ENCODE measurements around the gene SEC11A.
"Not testable (repeated sequence)": the region's sequence is repeated elsewhere in the genome, so short reads cannot be mapped to it uniquely, and the experiment has no call there.

Gene SEC11A

GRCh38 chr15:84716036-84716732, at the start of gene SEC11A:
TSS of gene SEC11A (minus strand) at chr15:84716139. CDS start at chr15:84716075, 64 bp downstream.
- peak; percentile 98 for DNase-seq

DNA sequence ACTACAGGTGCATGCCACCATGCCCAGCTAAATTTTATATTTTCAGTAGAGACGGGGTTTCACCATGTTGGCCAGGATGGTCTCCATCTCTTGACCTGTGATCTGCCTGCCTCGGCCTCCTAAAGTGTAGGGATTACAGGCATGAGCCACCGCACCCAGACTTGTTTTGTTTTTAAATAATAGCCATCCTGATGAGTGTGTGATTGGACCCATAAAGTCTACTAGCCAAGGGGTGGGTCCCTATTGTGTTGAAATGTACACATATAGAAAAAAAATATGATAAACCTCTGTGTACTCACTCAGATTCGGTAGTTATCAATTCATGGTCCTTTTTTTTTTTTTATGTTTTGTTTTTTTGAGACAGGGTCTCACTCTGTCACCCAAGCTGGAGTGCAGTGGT, 49.7 kb upstream of the SEC11A start:
- DNase-seq: no peak

DNA sequence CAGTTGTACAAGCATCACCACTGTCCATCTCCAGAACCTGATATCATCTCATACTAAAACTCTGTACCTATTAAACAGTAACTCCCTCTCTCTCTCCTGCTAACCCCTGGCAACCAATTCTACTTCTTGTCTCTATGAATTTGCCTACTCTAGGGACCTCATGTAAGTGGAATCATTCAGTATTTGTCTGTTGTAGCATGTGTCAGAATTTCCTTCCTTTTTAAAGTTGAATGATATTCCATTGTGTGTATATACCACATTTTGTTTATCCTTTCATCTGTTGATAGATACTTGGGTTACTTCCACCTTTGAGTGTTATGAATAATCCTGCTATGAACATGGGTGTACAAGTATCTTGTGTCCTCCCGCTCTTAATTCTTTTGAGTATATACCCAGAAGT, 49.0 kb upstream of the SEC11A start:
- no peak for DNase-seq

- no peak for DNase-seq
Measured at GRCh38 chr15:84764585-84764984, 48.6 kb upstream of the SEC11A start.

DNA sequence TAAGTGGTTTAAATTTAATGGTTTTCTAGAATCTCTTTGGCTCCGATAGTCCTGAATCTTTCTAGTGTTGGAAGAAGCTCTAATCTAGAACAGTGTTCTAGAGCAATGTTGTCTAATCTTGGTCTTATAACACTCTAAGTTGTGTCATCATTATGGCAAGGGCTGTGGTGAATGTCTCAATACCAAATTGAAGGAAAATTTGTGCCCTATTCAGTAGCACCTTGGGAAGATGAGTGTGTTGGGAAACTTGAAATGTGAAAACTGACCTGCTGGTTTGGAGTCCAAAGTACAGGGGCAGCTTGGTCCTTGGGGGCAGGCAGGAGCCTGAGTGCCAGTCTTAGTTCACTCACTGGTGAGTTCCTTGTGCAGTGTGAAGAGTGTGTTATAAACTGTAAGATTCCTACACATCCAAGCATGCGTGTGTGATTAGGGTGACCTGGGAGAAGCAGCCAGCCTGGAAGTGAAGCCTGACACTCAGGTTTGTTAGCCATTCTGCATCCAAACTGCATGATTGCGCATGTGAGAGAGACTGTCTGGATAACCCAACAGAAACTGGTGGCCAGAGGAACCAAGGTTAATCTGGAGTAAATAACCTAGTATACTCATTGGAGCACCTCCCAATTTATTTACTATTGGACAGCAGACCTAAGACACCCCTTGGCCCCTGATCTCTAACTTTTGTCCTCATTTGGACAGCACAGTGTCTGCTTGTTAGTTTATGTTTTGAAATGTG, 47.1 kb upstream of the SEC11A start:
- DNase-seq: no peak

- DNase-seq: peak; percentile 17
Measured at GRCh38 chr15:84761607-84762131, 45.7 kb upstream of the SEC11A start.

DNA sequence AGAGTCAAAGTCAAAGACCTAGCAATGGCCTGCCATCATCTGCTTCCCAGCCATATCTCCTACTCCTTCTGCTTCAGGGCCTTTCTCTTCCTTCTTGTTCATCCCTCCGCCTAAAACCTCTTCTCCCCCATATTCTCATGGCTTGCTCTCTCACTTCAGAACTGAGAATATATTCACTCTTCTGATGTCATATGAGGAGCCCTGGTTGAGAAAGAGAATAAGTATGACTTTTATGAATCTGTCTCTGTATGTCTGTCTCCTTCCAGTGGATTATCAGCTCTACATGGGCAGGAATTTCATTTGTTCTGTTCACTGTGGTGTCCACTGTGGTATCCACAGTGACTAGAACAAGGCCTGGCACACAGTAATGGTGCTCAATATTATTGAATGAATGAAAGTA, 44.3 kb upstream of the SEC11A start:
- no peak for DNase-seq

DNA sequence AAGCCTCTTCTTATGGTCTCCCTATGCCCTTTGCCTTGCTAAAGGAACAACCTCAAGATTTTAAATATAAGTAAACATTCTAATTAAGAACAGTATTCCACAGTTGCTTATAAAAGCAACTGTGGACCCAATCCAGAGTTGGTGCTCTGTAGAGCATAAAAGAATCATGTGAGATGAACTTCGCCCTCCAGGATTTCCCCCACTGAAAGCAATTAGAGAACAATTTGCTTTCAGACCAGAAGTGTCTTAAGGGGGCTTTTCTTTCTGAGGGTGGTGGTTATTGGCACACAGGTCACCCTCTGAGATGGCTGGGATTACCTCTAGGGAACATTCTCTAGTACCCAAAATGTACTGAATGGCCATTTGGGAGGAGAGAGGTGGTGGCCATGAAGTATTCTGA, 43.1 kb upstream of the SEC11A start:
- no peak for DNase-seq

DNA sequence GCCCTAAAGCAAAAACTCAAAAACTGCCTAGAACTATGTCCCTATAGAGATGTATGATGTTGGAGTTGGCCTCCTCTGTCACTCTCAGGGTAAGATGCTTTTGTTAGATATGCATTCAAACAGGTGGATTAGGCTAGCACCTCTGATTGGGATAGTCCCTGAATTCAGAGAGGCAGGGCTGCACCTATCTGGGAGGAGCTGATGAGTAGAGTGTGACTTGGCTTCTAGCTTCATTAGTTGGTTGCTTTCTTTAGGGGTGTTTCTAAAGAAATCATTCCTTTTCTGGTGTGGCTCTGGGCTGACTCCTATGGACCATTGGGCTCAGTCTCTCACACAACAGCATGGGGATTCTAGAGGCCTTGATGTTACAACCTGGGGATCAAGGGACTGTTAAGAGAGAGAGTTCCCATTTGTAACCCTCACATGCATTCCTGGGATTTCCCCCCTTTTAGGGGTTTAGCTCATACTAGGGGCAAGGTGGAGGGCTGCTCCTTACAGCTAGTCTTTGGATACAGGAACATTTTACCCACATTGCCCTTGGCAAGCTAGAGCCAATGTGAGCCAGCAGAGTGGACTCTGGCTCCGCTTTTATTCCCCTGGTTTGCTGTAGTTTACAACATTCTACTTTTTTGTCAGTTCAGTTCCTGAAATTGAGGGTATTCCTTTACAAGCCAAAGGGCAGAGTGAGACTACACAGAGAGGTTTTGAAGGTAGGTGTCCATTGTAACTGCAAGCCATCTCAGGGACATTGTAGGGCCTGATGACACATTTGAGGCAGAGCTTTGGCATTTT, 40.0 kb upstream of the SEC11A start:
- no peak for DNase-seq

DNA sequence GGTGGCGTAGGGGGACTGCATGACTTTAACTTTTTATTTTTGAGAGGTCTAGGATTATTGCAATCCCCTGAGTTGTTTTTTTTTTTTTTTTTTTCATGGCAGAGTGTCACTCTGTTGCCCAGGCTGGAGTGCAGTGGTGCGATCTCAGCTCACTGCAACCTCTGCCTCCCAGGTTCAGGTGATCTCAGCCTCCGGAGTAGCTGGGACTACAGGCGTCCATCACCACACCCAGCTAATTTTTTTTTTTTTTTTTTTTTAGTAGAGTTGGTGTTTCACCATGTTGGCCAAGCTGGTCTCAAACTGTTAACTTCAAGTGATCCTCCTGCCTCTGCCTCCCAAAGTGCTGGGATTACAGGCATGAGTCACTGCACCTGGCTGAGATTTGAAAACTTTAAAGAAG, 39.0 kb upstream of the SEC11A start:
- DNase-seq: not testable (repeated sequence)

DNA sequence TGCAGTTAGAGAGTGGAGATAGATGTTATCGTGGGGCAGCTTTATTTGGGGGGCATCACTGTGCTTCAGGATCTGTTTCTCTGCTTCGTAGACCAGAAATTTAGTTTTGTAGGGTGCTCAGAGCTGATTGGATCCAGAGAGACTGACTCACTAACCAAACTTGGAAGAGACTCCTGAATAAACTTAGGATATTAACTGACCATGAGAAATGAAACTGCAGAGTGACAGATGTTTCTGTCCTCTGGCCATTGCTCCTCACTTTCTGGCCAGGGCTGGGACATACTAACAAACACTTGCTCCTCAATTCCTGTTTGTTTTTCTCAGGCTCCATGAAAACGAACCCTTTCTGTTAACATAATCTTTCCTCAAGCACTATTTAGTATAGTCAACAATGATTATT, 36.8 kb upstream of the SEC11A start:
- no peak for DNase-seq

DNA sequence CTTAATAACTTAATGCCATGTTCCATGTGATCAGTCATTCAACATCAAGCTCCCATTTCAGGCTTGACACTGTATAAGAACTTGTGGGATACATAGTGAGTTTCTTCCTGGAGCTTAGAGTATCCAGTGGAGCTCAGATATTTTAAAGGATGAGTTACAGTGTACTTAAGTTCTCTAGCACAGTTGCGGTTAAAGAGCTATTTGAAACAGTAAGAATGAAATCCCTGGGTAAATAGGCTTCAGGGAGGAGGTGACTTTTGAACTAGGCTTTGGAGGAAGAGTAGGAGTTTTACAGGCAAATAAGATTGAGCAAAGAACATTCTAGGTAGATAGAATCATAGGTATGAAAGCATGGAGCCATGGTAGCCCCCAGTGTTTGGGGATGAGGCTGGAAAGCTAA, 36.3 kb upstream of the SEC11A start:
- no peak for DNase-seq

- DNase-seq: not testable (repeated sequence)
Measured at GRCh38 chr15:84751721-84752120, 35.8 kb upstream of the SEC11A start.

- no peak for DNase-seq
Measured at GRCh38 chr15:84750583-84751092, 34.7 kb upstream of the SEC11A start.

- no peak for DNase-seq
Measured at GRCh38 chr15:84749111-84749991, 33.4 kb upstream of the SEC11A start.

GRCh38 chr15:84748274-84749110, 32.6 kb upstream of the SEC11A start, which contains the start of gene ZNF592:
TSS of gene ZNF592 (plus strand) at chr15:84748592. CDS start at chr15:84782676, 34,084 bp downstream.
- DNase-seq: peak; percentile 78

- DNase-seq: peak; percentile 73
Measured at GRCh38 chr15:84747416-84748273, 31.7 kb upstream of the SEC11A start.

DNA sequence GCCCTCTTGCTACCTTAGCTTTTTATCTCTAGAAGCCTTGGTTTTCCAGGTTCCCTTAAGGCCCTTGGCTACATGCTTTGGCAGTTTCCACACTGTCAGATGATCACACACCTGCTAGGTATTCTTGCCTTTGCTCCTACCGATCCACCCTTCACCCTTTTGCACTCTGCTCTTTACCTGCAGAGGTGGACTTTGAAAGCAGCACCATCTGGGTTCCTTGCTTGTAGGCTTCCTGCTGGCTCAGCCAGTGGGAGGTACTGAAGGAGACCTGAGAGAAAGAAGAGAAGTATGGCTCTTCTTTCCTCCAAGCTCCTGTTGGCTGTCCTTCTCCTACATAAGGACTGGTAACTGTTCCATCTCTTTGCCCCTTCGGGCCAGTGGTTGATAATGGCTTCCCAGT, 25.2 kb upstream of the SEC11A start:
- DNase-seq: no peak

- DNase-seq: no peak
Measured at GRCh38 chr15:84740691-84741090, 24.8 kb upstream of the SEC11A start.

DNA sequence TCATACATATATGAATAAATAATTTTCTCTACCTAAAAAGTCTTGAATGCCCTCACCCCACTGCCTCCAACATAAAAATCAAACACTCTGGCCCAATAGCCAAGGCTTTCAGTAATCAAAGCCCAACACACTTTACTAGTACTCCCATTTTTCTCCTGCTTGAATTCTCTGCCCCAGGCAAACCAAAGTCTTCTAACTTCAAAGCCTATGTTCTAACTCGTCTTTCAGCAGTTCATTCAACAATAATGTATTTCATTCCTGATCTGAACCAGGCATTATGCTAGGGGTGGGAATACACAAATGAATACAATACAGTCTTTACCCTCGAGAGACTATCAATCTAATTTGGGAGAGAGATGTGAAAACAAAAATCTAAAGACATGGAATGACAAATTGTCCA, 21.1 kb upstream of the SEC11A start:
- no peak for DNase-seq
